SH-SY5Y (cell line): ENCODE measurements around the gene PCDHGA1.

Source experiments
- GATA2 ChIP-seq: IDR thresholded peaks from 2 replicates; pipeline ENCODE4 v1.6.1; 2011; ENCODE audit warnings: mild to moderate bottlenecking, low read depth, low read length
- GATA3 ChIP-seq: IDR thresholded peaks from 2 replicates; pipeline ENCODE4 v1.6.1; 2011; ENCODE audit warnings: low read depth, mild to moderate bottlenecking, low read length, moderate library complexity

- no peak for TF ChIP-seq GATA3
- no peak for TF ChIP-seq GATA2
These were observed 178.7 kb downstream of the PCDHGA1 start for GRCh38 chr5:141508798-141509611.
